Measurements from ENCODE around the gene SLFN12.
"Not testable (repeated sequence)": the region's sequence is repeated elsewhere in the genome, so short reads cannot be mapped to it uniquely, and the experiment has no call there.

SLFN12 gene

GRCh38 chr17:35432176-35433074, at the start of gene SLFN12:
Gene SLFN12, minus strand, starts transcription at chr17:35432500. Its CDS starts 9,472 bp downstream, at chr17:35423028.
- DNase-seq, result peak; percentile 67

GRCh38 chr17:35479271-35479670, 47.0 kb upstream of the SLFN12 start:
- DNase-seq, result no peak

GRCh38 chr17:35477248-35477647, 44.9 kb upstream of the SLFN12 start:
- no peak for DNase-seq

- no peak for DNase-seq
Observed at GRCh38 chr17:35476283-35476820, 44.1 kb upstream of the SLFN12 start.

DNA sequence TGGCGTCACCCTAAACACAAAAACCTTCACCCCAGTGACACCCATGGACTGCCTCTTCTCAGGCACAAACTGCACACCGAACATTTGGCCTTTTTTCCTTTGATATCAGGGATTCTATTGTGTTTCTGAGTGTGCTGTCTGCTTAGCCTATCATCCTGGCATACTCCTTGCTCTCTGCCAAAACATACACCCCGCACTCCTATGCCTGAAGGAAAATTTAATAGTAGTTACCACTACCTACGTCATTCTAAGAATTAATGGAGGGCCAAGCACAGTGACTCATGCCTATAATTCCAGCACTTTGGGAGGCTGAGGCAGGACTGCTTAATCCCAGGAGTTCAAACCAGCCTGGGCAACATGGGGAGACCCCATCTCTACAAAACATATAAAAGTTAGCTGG, 36.2 kb upstream of the SLFN12 start:
- no peak for DNase-seq

GRCh38 chr17:35467824-35468223, 35.5 kb upstream of the SLFN12 start:
- no peak for DNase-seq

DNA sequence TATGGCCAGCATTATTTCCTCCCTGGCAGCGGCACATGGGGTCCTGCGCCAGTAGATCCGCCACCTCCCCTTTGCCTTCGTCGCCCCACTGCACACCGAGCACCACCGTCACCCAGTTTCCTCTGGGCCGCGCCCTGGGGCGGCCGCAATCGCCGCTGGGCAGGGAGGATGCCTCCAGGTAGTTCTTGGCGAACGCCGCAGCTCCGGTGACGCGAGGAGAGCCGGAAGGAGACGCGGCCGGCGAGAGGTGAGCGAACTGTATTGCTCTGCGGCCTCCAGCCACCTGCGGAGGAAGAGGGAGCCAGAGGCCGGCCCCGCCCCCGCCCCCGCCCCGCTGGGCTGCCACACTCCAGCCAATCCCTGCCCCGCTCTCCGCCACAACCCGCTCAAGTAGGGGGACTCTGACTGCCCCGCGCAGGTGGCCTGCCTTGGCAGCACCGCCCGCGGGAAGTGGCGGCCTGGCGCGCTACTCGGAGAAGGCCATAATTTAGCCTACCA, 28.1 kb upstream of the SLFN12 start:
- no peak for DNase-seq

- not testable (repeated sequence) for DNase-seq
Observed at GRCh38 chr17:35454035-35454434, 21.7 kb upstream of the SLFN12 start.

GRCh38 chr17:35453171-35453570, 20.9 kb upstream of the SLFN12 start:
- no peak for DNase-seq

- no peak for DNase-seq
Observed at GRCh38 chr17:35449371-35449931, 17.2 kb upstream of the SLFN12 start.

GRCh38 chr17:35448899-35449227, 16.6 kb upstream of the SLFN12 start:
- no peak for DNase-seq

DNA sequence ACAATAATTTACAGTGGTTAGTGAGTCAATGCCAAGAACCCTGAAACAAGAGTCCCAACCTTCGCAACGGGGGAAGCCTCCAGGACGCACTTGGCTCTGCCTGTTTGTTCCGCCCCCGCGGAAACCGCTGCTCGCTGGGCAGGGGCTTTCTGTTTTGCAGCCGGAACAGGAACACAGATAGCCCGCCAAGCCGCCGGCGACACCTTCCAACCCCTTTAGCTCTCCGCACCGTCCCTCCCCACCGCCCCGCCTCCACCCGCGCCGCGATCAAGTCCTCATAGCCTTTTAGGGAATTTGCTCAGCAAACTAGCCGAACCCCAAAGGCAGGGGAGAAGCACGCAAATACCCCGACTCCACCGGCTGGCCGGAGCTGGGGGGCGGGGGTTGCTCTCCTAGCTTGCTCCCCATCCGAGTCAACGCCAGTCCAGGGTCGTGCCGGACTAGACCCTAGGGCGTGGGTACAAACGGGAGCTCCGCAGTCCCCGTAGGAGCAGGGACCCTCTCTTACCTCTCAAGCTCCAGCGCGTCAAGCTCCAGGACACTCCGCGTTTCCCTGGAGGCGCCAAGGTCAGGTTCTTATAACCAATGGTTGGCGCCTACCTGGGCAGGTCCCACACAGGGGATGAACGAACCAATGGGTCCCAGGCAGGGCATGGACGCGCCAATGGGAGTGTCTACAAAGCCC, 16.1 kb upstream of the SLFN12 start, which contains the start of gene SLFN13:
Gene SLFN13, minus strand, starts transcription at position 553 of the 685 bp plus-strand sequence. CDS start 3,086 bp downstream, outside the sequence.
- no peak for DNase-seq

GRCh38 chr17:35447499-35447898, 15.2 kb upstream of the SLFN12 start:
- DNase-seq, result no peak

GRCh38 chr17:35438433-35438832, 6.1 kb upstream of the SLFN12 start:
- no peak for DNase-seq

GRCh38 chr17:35433075-35433894, 985 bp upstream of the SLFN12 start:
- DNase-seq, result peak; percentile 76

- no peak for DNase-seq
Observed at GRCh38 chr17:35429702-35430101, 2.6 kb downstream of the SLFN12 start.

GRCh38 chr17:35428229-35428628, 4.1 kb downstream of the SLFN12 start:
- DNase-seq, result no peak

DNA sequence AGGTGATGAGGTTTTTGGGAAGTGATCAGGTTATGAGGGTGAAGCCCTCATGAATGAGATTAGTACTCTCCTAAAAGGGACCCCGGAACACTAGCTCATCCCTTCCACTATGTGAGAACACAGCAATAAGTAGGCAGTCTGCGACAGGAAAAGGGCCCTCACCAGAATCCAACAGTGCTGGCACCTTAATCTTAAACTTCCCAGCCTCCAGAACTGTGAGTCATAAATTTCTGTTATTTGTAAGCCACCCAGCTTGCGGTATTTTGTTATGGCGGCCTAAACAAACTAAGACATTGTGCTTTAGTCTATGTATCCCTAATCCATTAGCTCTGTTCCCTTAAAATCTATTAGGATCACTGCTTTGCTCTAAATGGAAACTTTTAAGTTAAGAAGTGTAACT, 8.5 kb downstream of the SLFN12 start:
- DNase-seq, result no peak

- not testable (repeated sequence) for DNase-seq
Observed at GRCh38 chr17:35421069-35421468, 11.2 kb downstream of the SLFN12 start.

- DNase-seq, result no peak
Observed at GRCh38 chr17:35416659-35417058, 15.6 kb downstream of the SLFN12 start.

DNA sequence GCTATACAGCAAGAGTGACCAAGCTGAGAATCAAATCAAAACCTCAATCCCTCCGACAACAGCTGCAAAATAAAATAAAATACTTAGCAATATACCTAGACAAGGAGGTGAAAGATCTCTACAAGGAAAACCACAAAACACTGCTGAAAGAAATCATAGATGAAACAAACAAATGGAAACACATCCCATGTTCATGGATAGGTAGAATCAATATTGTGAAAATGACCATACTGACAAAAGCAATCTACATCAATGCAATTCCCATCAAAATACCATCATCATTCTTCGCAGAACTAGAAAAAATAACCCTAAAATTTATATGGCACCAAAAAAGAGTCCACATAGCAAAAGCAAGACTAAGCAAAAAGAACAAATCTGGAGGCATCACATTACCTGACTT, 17.6 kb downstream of the SLFN12 start:
- not testable (repeated sequence) for DNase-seq

DNA sequence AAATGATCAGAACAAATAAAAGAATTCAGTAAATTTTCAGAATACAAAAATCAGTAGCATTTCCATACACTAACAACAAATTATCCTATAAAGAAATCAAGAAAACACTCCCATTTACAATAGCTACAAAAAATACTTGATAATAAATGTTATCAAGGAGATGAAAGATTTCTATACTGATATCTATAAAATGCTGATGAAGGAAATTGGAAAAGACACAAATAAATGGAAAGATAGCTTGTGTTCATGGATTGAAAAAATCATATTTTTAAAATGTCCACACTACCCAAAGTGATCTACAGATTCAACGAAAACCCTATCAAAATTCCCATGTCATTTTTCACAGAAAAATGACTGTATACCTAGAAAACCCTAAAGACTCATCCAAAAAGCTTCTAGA, 18.1 kb downstream of the SLFN12 start:
- DNase-seq, result no peak

Measured in T1000 (cell line).